HAP-1 (cell line): ENCODE results near the gene LRRC25.
"Not testable (repeated sequence)": the region's sequence is repeated elsewhere in the genome, so short reads cannot be mapped to it uniquely, and the experiment has no call there.

Experiments
- DNase-seq, 2 experiments: peaks; one replicate each; pipeline ENCODE4 v3.0.0-alpha.2; 2016 to 2020; ENCODE audit warnings: low spot score in 2 of 2
- H3K27me3 ChIP-seq: fragments of 250-450 bp; sonication (Bioruptor Pico); 2 replicates; pipeline ENCODE4 v1.5.1; 2020; ENCODE audit warnings: low read depth, mild to moderate bottlenecking, moderate library complexity
- H3K36me3 ChIP-seq: fragments of 250-450 bp; sonication (Bioruptor Pico); replicated peaks from 2 replicates; pipeline ENCODE4 v1.5.1; 2020; ENCODE audit warnings: mild to moderate bottlenecking
- H3K4me1 ChIP-seq: fragments of 250-450 bp; sonication (Bioruptor Pico); 2 replicates; pipeline ENCODE4 v1.5.1; 2020; ENCODE audit warnings: mild to moderate bottlenecking
- H3K4me3 ChIP-seq: fragments of 250-450 bp; sonication (Bioruptor Pico); 2 replicates; pipeline ENCODE4 v1.5.1; 2020; ENCODE audit warnings: mild to moderate bottlenecking, moderate library complexity
- H3K9me3 ChIP-seq: fragments of 250-450 bp; sonication (Bioruptor Pico); 2 replicates; pipeline ENCODE4 v1.5.1; 2020; ENCODE audit warnings: mild to moderate bottlenecking, moderate library complexity
- in situ Hi-C: fragments of 300-500 bp; cut with MboI; formaldehyde crosslinking; loops from 3 replicates; pipeline ENCODE4 v1.14.3; 2020; ENCODE audit warnings: low sequenced_read_pairs, inconsistent platforms, mixed read lengths

The LRRC25 gene

DNA sequence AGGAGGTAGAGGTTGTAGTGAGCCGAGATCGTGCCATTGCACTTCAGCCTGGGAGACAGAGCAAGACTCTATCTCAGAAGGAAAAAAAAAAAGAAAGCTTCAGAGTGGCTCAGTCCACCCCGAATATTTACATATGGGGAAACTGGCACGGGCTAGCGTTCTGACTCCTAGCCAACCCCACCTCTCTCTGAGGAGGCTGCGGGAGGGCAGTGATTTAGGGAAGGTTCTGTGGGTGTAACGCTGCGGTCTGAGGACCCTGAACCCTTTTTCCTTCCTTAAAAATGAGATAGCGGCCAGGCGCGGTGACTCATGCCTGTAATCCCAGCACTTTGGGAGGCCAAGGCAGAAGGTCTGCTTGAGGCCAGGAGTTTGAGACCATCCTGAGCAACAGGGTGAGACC is 5.0 kb downstream of the LRRC25 start:
- in situ Hi-C loops, result no loop called here
- no peak for DNase-seq
- peaks cover 4% of the 10 kb centered on the region for H3K27me3 ChIP-seq

DNA sequence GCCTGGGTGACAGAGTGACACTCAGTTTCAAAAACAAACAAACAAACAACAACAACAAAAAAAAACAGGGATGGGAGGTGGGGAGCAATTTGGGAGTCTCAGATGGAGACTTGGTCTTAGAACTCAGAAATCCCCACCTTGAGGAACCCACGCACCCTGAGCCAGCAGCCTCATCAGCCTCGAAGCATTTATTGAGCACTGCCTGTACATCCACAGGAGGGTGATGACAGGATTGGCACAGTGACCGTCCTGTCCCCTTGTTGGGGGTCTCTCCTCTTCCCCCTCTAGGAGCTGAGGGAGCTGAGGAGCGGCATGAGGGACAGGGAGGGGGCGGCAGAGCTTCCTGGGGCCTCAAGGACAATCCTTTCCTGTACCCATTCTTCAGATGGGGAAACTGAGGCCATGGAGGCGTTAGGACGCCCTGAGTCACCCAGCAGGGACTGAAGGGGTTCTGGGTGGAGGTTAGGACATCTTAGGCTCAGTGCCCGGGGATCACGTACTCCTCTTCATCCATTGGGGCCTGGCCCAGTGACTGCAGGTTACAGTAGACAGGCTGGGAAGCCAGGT is 5.8 kb downstream of the LRRC25 start:
- Histone ChIP-seq H3K27me3 (peaks cover 4% of the 10 kb centered on the region; the same call in 1 of the 2 replicates), H3K36me3 (no peaks in the 10 kb centered on the region), H3K4me1 (peaks cover 3% of the 10 kb centered on the region), H3K4me3 (no peak overlapping the region), H3K9me3 (no peaks in the 10 kb centered on the region)
- no peak for DNase-seq
- in situ Hi-C loops, result no loop called here

More for the DNA sequence above, 5.0 kb downstream of the LRRC25 start:
- Histone ChIP-seq H3K4me3 (no peak overlapping the region), H3K36me3 (no peaks in the 10 kb centered on the region), H3K4me1 (peaks cover 8% of the 10 kb centered on the region), H3K9me3 (no peaks in the 10 kb centered on the region)

DNA sequence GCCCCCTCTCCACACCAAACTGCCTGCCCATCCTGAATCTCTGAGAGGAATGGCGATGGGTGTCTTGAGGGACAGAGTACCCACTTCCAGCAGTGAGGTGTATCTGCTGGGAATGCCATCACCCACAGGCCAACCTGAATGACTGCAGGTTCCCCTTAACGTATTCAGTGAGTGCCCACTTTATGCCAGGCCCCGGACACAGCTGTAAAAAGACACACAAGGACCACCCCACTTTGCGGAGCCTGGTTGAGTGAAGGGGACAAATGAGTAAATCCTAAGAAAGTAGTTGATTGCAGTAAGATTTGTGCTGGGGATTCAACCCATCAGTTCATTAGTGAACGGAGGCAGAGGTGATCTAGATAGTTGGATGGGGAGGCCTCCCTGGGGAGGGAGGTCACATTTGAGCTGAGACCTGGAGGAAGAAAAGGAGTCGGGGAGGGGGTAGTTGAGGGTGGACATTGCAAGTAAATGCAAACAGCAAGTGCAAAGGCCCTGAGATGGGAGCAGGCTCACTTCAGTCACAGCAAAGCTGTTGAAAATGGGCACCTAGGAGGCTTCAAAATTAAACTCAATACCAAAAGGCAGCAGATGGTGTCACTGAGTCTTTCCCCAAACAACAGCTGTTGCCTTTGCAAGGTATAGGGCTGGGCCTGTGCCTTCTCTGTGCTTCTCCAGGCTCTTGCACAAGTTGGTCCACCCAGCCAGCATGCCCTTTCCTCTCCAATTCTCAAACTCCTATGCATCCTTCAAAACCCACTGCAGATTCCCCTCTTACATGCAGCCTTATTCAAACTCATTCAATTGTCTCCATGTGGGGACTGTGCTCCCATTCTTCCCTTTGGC is 7.1 kb downstream of the LRRC25 start:
- Histone ChIP-seq H3K36me3 (no peaks in the 10 kb centered on the region), H3K4me3 (no peak overlapping the region), H3K9me3 (no peaks in the 10 kb centered on the region), H3K4me1 (peaks cover 3% of the 10 kb centered on the region), H3K27me3 (peaks cover 4% of the 10 kb centered on the region; the same call in 1 of the 2 replicates)
- in situ Hi-C loops, result no loop called here
- no peak for DNase-seq

DNA sequence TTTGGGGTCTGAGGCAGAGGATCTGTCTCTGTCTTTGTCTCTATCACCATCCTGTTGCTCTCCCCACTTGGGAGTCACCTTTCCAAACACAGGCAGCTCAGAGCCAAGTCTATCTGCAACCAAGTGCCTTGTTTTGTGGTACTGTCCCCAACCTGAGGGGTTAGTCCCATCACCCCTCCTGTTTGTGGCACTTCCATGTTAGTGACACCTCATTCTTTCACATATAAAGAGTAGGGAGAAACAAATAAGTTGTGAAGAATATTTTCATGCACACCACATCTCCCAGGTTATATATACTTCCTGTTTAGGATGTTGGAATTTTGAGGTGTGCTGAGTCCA is 7.7 kb downstream of the LRRC25 start:
- DNase-seq, result no peak
- Histone ChIP-seq H3K4me1 (peaks cover 3% of the 10 kb centered on the region), H3K9me3 (no peaks in the 10 kb centered on the region), H3K4me3 (no peak overlapping the region), H3K36me3 (no peaks in the 10 kb centered on the region), H3K27me3 (peaks cover 4% of the 10 kb centered on the region; the same call in 1 of the 2 replicates)
- in situ Hi-C loops, result no loop called here

DNA sequence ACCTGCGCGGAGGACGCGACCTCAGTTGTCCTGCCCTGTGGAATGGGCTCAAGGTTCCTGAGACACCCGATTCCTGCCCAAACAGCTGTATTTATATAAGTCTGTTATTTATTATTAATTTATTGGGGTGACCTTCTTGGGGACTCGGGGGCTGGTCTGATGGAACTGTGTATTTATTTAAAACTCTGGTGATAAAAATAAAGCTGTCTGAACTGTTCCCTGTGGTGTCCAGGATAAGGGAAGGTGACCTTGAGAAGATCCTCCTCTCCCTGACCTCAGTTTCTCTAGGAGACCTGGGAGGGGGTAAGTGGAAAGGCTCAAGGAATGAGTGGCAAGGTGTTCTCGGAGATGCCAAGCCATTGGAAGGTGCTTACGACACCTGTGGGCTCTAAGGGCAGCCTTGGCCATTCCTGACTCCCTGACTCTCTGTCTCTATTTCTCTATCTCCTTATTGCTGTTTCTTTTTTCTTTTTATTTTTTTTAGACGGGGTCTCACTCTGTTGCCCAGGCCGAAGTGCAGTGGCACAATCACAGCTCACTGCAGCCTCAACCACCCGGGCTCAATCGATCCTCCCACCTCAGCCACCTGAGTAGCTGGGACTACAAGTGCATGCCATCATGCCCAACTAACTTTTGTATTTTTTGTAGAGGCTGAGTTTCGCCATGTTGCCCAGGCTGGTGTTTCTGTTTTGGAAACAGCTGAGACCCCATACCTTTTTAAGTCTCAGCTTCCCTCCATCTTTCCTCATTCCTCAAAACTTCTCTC is 8.3 kb downstream of the LRRC25 start:
- H3K4me3 ChIP-seq, result peak overlapping the region; percentile 22
- H3K9me3 ChIP-seq, result no peaks in the 10 kb centered on the region
- no peaks in the 10 kb centered on the region for H3K36me3 ChIP-seq
- H3K27me3 ChIP-seq, result peaks cover 4% of the 10 kb centered on the region; the same call in 1 of the 2 replicates
- no peak for DNase-seq
- H3K4me1 ChIP-seq, result peaks cover 3% of the 10 kb centered on the region
- in situ Hi-C loops, result no loop called here

DNA sequence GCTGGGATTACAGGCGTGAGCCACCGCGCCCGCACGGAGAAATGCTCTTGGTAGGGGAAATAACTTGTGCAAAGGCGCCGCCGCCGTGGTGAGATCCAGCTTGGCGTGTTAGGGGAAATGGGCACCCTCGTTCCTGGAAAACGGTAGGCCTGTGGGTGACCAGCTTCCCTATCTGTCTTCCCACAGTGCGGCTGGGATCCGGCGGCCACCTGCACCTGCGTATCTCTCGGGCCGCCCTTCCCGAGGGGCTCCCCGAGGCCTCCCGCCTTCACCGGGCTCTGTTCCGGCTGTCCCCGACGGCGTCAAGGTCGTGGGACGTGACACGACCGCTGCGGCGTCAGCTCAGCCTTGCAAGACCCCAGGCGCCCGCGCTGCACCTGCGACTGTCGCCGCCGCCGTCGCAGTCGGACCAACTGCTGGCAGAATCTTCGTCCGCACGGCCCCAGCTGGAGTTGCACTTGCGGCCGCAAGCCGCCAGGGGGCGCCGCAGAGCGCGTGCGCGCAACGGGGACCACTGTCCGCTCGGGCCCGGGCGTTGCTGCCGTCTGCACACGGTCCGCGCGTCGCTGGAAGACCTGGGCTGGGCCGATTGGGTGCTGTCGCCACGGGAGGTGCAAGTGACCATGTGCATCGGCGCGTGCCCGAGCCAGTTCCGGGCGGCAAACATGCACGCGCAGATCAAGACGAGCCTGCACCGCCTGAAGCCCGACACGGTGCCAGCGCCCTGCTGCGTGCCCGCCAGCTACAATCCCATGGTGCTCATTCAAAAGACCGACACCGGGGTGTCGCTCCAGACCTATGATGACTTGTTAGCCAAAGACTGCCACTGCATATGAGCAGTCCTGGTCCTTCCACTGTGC is 9.1 kb downstream of the LRRC25 start:
- no peaks in the 10 kb centered on the region for H3K9me3 ChIP-seq
- peaks cover 4% of the 10 kb centered on the region; the same call in 1 of the 2 replicates for H3K27me3 ChIP-seq
- in situ Hi-C loops, result no loop called here
- peak; percentile 70 to 91 for DNase-seq
- peak overlapping the region; percentile 22 for H3K4me3 ChIP-seq
- peaks cover 3% of the 10 kb centered on the region for H3K4me1 ChIP-seq
- no peaks in the 10 kb centered on the region for H3K36me3 ChIP-seq

DNA sequence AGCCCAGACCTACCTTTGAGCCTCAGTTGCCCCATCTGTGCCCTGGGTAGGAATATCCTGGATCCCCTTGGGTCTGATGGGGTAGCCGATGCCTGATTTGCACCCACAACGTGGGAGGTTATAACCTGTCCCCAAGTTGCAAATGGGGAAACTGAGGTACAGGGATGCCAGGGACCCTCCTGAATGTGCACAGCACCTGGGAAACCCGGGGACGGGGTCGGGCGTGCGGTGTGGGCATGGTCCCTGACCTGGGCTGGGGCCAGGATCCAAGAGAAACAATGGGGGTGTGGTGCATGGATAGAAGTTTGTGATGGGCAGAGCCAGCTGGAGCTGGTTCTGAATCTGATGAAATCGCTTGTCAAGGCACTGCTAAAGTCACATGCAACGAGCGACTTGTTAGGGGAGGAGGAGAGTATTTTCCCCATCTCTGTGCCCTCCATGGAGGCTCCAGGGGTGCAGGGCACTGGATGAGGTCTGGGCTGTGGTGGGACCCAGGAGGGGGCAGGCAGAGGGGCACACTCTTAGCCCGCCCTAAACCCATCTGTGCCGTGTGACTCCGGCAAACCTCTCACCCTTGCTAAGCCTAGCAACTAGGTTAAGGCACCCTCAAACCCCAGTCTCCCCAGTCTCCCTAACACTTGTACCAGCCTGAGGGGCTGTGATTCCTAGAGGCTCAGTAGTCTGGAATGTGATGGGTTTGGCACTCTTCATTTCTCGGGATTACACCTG is 10.7 kb downstream of the LRRC25 start:
- Histone ChIP-seq H3K4me1 (peaks cover 3% of the 10 kb centered on the region), H3K36me3 (no peaks in the 10 kb centered on the region), H3K9me3 (no peaks in the 10 kb centered on the region), H3K4me3 (peak overlapping the region; percentile 12), H3K27me3 (peaks cover 4% of the 10 kb centered on the region; the same call in 1 of the 2 replicates)
- DNase-seq, result no peak
- in situ Hi-C loops, result no loop called here

DNA sequence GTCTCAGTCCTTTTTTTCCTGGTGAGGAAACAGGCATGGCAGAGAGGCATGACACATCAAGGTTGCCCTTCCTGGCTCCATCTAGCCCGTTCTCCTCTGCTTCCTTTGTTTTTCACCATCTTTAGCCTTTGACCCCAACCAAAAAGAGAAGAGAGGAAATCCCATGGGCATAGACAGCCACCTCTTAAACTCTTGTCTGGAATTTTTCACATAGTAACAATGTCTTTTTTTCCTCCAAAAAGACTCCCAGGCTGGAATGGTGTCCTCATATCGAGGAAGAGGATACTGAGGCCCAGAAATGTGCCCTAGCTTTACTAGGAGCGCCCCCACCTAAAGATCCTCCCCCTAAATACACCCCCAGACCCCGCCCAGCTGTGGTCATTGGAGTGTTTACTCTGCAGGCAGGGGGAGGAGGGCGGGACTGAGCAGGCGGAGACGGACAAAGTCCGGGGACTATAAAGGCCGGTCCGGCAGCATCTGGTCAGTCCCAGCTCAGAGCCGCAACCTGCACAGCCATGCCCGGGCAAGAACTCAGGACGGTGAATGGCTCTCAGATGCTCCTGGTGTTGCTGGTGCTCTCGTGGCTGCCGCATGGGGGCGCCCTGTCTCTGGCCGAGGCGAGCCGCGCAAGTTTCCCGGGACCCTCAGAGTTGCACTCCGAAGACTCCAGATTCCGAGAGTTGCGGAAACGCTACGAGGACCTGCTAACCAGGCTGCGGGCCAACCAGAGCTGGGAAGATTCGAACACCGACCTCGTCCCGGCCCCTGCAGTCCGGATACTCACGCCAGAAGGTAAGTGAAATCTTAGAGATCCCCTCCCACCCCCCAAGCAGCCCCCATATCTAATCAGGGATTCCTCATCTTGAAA is 11.5 kb downstream of the LRRC25 start, which contains the start of gene GDF15:
GDF15 (plus strand) TSS at position 484 of the 868 bp plus-strand sequence; CDS start at position 516, 32 bp downstream.
- peak in 1 of 2 experiments; percentile 69 for DNase-seq
- in situ Hi-C loops, result no loop called here
- no peaks in the 10 kb centered on the region for H3K36me3 ChIP-seq
- H3K9me3 ChIP-seq, result no peaks in the 10 kb centered on the region
- H3K4me3 ChIP-seq, result peak within 1 kb of the TSS; percentile 12
- peaks cover 3% of the 10 kb centered on the region for H3K4me1 ChIP-seq
- peaks cover 4% of the 10 kb centered on the region; the same call in 1 of the 2 replicates for H3K27me3 ChIP-seq

DNA sequence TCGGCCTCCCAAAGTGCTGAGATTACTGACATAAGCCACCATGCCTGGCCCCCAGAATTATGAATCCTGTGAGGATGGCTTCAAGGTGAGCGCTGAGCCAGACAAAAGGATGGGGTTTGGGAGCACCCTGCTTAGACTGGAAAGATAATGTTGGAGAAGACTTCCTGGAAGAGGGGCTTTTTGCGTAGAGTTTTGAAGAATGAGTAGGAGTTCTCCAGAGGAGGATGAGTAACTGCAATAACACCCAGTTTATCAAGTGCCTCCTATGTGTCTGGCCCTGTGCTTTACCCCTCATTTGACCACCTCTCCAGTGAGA is 12.1 kb downstream of the LRRC25 start:
- Histone ChIP-seq H3K4me3 (no peak overlapping the region), H3K36me3 (no peaks in the 10 kb centered on the region), H3K27me3 (peaks cover 4% of the 10 kb centered on the region; the same call in 1 of the 2 replicates), H3K9me3 (no peaks in the 10 kb centered on the region), H3K4me1 (peaks cover 3% of the 10 kb centered on the region)
- DNase-seq, result no peak
- in situ Hi-C loops, result no loop called here

DNA sequence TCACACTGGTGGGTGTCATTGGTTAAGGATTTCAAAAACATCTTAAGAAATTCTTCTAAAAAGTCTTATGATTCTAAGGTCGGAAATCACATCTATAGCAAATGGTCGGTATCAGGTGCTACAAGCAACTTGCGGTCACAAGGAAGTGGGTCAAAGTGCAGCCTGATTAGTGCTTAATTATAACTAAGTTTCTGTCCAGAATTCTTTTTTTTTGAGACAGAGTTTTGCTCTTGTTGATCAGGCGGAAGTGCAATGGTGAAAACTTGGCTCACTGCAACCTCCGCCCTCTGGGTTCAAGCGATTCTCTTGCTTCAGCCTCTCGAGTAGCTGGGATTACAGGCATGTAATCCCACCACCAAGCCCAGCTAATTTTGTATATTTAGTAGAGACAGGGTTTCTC is 12.6 kb downstream of the LRRC25 start:
- Histone ChIP-seq H3K36me3 (no peaks in the 10 kb centered on the region), H3K9me3 (no peaks in the 10 kb centered on the region), H3K27me3 (peaks cover 4% of the 10 kb centered on the region; the same call in 1 of the 2 replicates), H3K4me3 (no peak overlapping the region), H3K4me1 (peaks cover 3% of the 10 kb centered on the region)
- no peak for DNase-seq
- in situ Hi-C loops, result no loop called here

DNA sequence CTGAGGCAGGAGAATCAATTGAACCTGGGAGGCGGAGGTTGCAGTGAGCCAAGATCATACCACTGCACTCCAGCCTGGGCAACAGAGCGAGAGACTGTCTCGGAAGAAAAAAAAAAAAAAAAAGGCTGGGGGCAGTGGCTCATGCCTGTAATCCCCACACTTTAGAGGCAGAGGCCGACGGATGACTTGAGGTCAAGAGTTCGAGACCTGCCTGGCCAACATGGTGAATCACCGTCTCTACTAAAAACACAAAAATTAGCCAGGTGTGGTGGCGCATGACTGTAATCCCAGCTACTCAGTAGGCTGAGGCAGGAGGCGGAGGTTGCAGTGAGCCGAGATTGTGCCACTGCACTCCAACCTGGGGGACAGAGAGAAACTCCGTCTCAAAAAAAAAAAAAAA is 13.8 kb downstream of the LRRC25 start:
- H3K4me1 ChIP-seq, H3K4me3 ChIP-seq, H3K9me3 ChIP-seq, in situ Hi-C loops, DNase-seq, H3K36me3 ChIP-seq, H3K27me3 ChIP-seq: not testable (repeated sequence)

DNA sequence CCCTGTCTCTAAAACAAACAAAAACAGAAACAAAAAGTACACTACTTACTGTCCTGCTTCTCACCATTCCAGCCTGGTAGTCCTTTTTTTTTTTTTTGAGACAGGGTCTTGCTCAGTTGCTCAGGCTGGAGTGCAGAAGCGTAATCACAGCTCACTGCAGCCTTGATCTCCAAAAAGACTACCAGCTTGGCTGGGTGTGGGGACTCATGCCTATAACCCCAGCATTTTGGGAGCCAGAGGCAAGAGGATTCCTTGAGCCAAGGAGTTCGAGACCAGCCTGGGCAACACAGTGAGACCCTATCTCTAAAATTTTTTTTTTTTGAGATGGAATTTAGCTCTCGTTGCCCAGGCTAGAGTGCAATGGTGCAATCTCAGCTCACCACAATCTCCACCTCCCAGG is 16.6 kb downstream of the LRRC25 start:
- DNase-seq, result no peak
- no peaks in the 10 kb centered on the region for H3K36me3 ChIP-seq
- no peaks in the 10 kb centered on the region for H3K27me3 ChIP-seq
- in situ Hi-C loops, result no loop called here
- no peak overlapping the region for H3K4me3 ChIP-seq
- no peaks in the 10 kb centered on the region for H3K4me1 ChIP-seq
- H3K9me3 ChIP-seq, result no peaks in the 10 kb centered on the region
